Measurements from ENCODE around the gene HSPA12B. TPM values are rescaled to one million over a fixed set of nuclear protein-coding genes. Genes with fewer than 3 reads are reported as not detected.

HSPA12B gene
- polyA plus RNA-seq, 1 donor from 2014 or later: not detected

- Histone ChIP-seq H3K9me3 (ENCODE audit: low read length) (no peaks in the 10 kb centered on the region), H3K79me2 (replicated peaks; ENCODE audit: insufficient read depth, low read length) (no peaks in the 10 kb centered on the region), H3K4me2 (ENCODE audit: low read length) (no peak overlapping the region), H4K20me1 (ENCODE audit: insufficient read depth) (no peaks in the 10 kb centered on the region), H3K27me3 (ENCODE audit: insufficient read depth, low read depth, low read length) (peaks cover 34% of the 10 kb centered on the region), H3F3A (ENCODE audit: insufficient read depth, low read length, poor library complexity, severe bottlenecking) (no peaks in the 10 kb centered on the region), H3K36me3 (ENCODE audit: insufficient read depth, low read length) (no peaks in the 10 kb centered on the region), H2AFZ (ENCODE audit: low read depth, low read length) (no peak overlapping the region), H3K4me3 (ENCODE audit: low read length) (peak overlapping the region; percentile 56), H3K27ac (ENCODE audit: low read length) (no peak overlapping the region), H3K9me2 (ENCODE audit: insufficient read depth, low read length) (no peaks in the 10 kb centered on the region), H3K9ac (ENCODE audit: low read length) (peak overlapping the region; percentile 23)
- no peak for TF ChIP-seq EZH2 (IDR thresholded peaks at IDR 0.05; ENCODE audit: borderline replicate concordance, insufficient read depth, low read length, poor library complexity, severe bottlenecking)
- no peak for TF ChIP-seq TAF1 (IDR thresholded peaks at IDR 0.05; ENCODE audit: low read depth)
- no peak for TF ChIP-seq EP300 (conservative IDR thresholded peaks at IDR 0.05; ENCODE audit: poor library complexity, severe bottlenecking)
- no peak for TF ChIP-seq MXI1 (conservative IDR thresholded peaks at IDR 0.05; ENCODE audit: poor library complexity, severe bottlenecking)
- no peak for TF ChIP-seq RAD21 (conservative IDR thresholded peaks at IDR 0.05)
- TF ChIP-seq POLR2AphosphoS5 (IDR thresholded peaks at IDR 0.05): no peak
- no peak for TF ChIP-seq REST (IDR thresholded peaks at IDR 0.05; ENCODE audit: borderline replicate concordance)
- TF ChIP-seq SMC3 (conservative IDR thresholded peaks at IDR 0.05; ENCODE audit: poor library complexity): no peak
- no peak for TF ChIP-seq CTCF (IDR thresholded peaks at IDR 0.05; ENCODE audit: poor library complexity, severe bottlenecking)
These were observed 45.5 kb downstream of the HSPA12B start for GRCh38 chr20:3777716-3778629.

- Histone ChIP-seq H3K79me2 (replicated peaks; ENCODE audit: insufficient read depth, low read length) (no peaks in the 10 kb centered on the region), H3K4me3 (ENCODE audit: low read length) (no peak overlapping the region), H3F3A (ENCODE audit: insufficient read depth, low read length, poor library complexity, severe bottlenecking) (no peaks in the 10 kb centered on the region), H3K9me2 (ENCODE audit: insufficient read depth, low read length) (no peaks in the 10 kb centered on the region), H3K27me3 (ENCODE audit: insufficient read depth, low read depth, low read length) (peaks cover 34% of the 10 kb centered on the region), H3K36me3 (ENCODE audit: insufficient read depth, low read length) (no peaks in the 10 kb centered on the region), H3K9ac (ENCODE audit: low read length) (no peak overlapping the region), H2AFZ (ENCODE audit: low read depth, low read length) (no peak overlapping the region), H4K20me1 (ENCODE audit: insufficient read depth) (no peaks in the 10 kb centered on the region), H3K9me3 (ENCODE audit: low read length) (no peaks in the 10 kb centered on the region), H3K27ac (ENCODE audit: low read length) (no peak overlapping the region), H3K4me2 (ENCODE audit: low read length) (no peak overlapping the region)
- TF ChIP-seq EP300 (conservative IDR thresholded peaks at IDR 0.05; ENCODE audit: poor library complexity, severe bottlenecking): no peak
- TF ChIP-seq REST (IDR thresholded peaks at IDR 0.05; ENCODE audit: borderline replicate concordance): no peak
- no peak for TF ChIP-seq CTCF (IDR thresholded peaks at IDR 0.05; ENCODE audit: poor library complexity, severe bottlenecking)
- TF ChIP-seq RAD21 (conservative IDR thresholded peaks at IDR 0.05): no peak
- TF ChIP-seq SMC3 (conservative IDR thresholded peaks at IDR 0.05; ENCODE audit: poor library complexity): no peak
- no peak for TF ChIP-seq MXI1 (conservative IDR thresholded peaks at IDR 0.05; ENCODE audit: poor library complexity, severe bottlenecking)
- no peak for TF ChIP-seq POLR2AphosphoS5 (IDR thresholded peaks at IDR 0.05)
- TF ChIP-seq EZH2 (IDR thresholded peaks at IDR 0.05; ENCODE audit: borderline replicate concordance, insufficient read depth, low read length, poor library complexity, severe bottlenecking): no peak
- no peak for TF ChIP-seq TAF1 (IDR thresholded peaks at IDR 0.05; ENCODE audit: low read depth)
These were observed 46.5 kb downstream of the HSPA12B start for GRCh38 chr20:3778976-3779375.
